Measurements from ENCODE around the gene HOXD3.

HOXD3 gene

DNA sequence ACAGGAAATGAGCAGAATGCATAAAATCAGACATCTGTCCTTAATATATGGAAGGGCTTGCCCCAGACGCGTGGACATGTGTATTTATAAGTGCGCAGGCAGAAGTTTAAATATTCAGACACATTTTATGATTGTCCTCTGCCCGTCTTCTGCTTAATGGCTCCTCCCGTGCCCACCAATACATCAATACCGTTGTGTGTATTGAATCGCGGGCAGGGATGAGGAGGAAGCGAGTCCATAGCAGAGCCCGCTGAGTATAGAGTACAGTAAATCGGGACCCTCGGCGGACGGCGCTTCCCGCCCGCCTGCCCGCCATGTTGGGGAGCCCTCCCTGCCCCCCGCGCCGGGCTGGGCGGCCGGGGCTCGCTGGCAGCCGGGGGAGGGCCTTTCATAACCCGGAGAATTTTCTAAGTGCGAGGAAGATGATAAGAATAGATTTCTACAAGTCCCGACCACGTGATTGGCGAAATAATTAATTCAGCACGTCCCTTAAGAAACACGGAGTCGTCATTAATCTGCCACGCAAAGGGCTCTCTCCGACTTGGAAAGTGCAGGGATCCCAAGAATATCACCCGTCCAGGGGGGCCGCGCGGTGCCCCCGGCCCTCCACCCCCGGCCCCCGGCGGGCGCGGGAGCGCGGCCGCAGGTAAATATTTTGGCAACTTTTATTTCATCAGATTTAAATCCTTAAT is at the start of gene HOXD3:
Gene HOXD3 (plus strand): TSS at position 501 of the 692 bp plus-strand sequence. CDS start 11,808 bp downstream, outside the sequence.
- no peak for DNase-seq (ENCODE audit: low spot score)

DNA sequence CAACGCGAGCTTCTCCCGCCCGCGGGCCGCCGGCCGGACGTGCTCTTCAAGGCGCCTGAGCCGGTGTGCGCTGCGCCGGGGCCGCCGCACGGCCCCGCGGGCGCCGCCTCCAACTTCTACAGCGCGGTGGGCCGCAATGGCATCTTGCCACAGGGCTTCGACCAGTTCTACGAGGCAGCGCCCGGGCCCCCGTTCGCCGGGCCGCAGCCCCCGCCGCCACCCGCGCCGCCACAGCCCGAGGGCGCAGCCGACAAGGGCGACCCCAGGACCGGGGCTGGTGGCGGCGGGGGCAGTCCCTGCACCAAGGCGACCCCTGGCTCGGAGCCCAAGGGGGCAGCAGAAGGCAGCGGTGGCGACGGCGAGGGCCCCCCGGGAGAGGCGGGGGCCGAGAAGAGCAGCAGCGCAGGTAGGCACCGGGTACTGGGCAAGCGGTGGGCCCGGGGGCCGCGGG is 49.4 kb upstream of the HOXD3 start:
- no peak for DNase-seq (ENCODE audit: low spot score)

DNA sequence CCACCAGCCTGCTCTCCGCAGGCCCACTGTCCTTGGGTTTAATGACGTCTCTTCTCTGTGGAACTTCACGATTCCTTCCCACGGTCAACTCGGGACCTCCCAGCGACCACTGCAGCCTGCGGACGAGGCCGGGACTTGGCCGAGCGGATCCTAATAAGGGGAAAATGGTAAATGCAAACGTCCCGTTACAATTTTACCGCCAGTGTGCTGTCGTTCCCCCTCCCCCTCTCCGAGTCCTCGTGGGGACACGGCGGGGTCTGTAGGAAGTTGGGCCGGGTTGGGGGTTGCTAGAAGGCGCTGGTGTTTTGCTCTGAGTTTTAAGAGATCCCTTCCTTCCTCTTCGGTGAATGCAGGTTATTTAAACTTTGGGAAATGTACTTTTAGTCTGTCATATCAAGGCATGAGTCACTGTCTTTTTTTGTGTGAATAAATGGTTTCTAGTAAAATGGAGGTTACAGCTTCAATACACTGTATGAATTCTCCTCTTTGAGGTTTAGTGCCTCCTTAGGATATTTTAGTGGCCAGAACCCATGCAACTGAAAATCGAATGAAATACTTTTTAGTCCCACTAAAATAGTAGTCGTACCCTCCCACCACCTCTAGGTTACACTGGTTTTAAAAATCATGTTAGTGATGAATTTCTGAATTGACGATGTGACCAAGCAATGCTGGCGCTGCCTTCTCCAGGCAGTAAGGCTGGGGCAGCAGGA is 47.8 kb upstream of the HOXD3 start:
- no peak for DNase-seq (ENCODE audit: low spot score)

DNA sequence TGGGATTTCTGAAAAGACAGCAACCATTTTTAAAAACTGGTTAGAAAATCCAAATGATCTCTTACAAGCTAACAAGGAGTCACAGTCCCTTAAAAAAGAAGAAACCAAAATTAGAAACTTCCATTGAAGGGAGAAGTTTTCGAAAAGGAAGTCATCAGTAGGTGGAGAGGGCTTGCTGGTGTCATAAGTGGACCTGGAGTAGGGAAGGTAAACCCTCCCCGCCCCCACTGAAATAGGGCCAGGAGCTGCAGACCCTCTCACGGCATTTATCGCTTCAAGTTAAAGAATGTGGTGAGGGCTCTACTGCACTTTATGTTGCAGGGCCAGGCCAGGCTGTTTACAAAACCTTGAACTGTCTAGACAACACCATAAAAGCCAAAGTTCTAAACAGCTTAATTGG is 47.2 kb upstream of the HOXD3 start:
- no peak for DNase-seq (ENCODE audit: low spot score)

DNA sequence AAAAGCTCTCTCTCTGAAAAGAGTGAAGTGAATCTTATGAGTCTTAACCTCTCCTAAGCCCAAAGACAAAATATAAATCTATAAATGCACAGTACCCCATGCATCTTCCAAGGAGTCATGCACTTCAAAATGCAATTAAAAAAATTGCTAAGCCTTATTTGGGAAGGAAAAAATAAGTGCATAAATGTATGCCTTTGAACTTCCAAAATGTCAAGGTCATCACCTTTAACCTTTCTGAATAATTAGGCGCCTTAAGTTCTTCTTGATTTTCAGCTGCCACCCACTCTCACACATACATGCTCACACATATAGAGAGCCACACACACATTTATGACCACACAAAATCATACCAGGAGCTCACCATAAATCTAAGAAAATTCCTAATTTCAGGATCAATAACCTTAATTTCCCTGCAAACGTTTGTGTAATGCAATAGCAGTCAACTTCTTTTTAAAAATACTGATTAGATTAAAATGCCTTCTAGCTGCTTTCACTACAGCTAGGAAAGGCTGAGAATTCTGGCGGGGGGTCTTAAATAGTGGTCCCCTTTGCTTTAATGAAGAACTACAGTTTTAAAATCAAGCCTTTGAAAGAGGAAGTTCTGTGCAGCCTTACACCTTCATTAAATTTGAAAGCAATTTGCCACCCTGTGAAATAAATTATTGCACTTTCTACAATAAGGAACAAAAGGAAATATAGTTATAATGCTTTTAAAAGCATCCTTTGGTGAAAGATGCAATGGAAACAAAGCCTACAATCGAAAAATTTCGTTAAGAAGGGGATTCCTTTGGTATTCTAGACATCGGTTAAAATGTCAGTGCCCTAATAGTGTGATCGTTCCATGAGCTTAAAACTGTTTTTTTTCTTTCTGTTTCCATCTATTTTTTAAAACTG is 46.4 kb upstream of the HOXD3 start:
- no peak for DNase-seq (ENCODE audit: low spot score)

DNA sequence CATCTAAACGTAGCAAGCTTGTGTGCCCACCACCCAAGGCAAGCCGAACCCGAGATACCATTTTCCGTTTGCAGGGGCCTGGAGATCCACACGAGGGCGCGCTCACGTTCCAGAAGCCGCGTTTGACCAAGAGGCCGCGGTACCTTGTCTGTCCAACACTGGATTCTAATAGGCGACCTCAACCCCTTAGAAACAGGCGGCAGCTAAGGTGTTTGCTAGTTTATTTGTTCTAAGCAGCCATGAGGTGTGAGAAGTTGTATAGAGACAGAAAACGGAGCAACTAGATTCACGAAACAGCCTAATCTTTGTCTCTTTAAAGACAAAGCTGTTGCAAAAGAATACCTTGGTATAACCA is 45.8 kb upstream of the HOXD3 start:
- DNase-seq (ENCODE audit: low spot score): peak; percentile 69

DNA sequence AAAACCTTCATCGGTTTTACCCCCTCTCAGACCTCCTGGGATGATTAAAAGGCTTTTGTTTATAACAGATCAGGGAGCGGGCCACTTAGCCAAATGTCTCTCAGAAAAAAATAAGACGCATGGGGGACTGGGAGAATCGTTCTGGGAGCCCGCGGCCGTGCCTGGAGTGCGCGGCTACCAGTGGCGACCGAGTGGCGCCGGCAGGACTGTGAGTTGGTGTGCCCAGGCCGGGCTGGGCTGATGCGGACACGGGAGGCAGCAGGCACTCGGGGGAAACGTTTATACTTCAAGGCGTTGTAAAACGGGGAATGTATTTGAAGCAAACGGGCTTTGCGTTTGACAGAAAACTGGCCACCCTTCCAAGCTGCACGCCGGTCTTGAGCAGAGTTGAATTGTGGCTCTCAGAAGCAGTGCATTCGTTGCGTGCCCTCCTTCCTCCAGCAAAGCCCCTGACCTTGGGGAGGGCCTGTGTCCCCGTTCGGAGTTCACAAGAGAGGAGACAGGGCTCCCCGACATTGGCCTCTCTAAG is 45.2 kb upstream of the HOXD3 start:
- no peak for DNase-seq (ENCODE audit: low spot score)

DNA sequence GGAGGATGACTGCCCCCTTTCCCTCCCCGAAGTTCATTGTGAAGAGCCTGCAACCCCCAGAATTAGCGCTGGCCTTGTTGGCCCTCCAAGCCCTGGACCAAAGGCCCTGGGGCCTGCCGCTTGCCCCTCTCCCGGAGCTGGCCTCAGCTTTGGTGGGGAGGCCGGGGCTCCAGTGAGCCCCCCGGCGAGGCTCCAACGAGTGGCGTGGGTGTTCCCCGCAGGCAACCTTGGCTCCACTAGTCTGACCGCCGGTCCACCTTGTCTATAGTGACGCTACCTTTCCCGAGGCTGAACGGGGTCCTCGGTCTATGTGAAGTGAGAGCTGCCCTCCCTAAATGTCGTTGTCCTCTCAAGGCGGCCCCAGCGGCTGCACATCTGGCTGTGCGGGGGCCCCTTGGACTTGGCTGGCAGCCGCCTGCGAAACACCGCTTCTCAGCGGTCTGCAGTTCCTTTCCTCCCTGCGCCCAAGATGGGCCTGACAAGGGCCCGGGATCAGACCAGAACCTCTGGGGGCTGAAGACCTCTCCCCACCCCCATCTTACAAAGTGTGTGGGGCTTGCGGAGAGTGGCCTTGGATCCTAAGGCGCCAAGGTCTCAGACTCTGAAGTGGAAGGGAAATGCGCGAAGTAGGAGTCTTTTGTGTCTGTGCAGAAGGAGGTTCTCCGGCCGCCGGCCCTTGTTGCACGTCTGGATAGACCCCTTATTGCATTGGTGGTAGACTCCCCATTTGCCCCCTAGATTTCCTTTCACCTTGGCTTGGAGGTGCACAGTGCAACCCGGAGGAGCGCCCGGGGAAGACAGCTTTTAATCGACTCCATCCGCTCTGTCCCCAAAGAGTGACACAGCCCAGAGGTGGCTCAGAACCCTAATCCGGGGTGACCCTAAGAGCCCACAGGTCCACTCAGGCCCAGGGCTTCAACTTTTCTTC is 44.5 kb upstream of the HOXD3 start:
- no peak for DNase-seq (ENCODE audit: low spot score)

DNA sequence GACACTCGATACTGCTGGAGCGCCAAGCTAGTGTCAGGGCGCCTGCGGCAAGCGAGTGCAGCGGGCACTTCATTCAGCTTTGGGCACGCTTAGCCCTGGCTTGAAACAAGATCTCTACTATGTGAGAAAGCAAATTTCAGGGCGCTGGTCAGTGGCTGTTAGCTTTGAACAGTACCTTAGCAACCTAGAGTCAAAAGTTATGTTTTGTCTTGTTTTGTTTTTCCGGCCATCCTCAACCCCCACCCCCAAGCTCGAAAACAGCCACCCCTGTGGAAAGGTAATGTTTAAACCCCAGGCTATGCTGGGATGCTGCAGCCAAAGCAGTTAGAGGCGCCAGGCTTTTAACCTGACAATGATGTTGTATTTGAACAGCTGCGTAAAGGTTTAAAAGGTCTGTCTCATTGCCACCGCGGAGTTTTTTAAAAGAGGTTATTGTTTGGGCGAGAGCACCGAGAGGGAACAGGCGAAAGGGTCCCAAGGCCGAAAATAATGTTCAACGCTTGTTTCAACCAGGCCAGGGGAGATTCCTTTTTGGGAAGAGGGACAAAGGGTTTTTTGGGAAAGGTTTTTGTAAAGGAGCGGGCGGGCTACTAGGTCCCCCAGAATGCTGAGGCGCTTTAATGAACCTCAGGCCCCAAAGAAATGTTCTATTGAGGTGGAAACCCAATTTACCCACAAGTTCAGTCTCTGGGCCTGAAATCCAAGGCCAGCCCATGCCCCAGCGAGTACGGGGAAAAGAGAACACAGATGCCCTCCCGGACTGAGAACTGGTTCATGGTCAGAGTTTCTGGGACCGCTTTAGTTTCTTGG is 42.8 kb upstream of the HOXD3 start:
- no peak for DNase-seq (ENCODE audit: low spot score)

DNA sequence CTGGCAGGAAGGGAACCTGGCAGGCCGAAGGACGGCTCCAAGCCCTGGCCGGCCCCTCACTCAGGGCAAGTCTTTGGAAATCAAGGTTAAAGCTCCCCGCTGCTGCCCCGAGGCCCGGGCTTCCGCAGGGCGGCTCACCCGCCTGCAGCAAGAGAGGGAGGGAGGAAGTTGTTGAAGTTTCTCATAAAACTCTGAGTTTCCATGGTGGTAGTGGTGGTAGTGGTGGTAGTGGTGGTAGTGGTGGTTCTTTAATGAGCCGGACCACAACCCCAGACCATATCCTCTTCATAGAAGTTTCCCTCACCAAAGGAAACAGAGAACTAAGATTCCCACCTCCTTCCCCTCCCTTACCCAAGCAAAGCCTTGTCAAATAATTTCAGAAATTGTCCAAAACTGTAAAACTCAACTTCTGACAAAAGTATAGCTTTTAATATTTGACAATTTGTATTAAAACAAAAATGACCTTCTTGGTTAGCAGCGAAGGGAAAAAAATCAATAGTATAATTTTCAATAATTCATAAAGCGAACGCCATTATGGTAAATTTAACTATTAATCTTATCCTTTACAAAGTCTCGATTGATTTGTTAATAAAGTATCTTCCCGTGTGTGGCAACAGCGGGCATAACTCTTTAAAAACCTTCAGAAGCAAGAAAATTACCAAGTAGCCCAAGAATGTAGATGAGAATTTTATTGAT is 42.0 kb upstream of the HOXD3 start:
- no peak for DNase-seq (ENCODE audit: low spot score)

DNA sequence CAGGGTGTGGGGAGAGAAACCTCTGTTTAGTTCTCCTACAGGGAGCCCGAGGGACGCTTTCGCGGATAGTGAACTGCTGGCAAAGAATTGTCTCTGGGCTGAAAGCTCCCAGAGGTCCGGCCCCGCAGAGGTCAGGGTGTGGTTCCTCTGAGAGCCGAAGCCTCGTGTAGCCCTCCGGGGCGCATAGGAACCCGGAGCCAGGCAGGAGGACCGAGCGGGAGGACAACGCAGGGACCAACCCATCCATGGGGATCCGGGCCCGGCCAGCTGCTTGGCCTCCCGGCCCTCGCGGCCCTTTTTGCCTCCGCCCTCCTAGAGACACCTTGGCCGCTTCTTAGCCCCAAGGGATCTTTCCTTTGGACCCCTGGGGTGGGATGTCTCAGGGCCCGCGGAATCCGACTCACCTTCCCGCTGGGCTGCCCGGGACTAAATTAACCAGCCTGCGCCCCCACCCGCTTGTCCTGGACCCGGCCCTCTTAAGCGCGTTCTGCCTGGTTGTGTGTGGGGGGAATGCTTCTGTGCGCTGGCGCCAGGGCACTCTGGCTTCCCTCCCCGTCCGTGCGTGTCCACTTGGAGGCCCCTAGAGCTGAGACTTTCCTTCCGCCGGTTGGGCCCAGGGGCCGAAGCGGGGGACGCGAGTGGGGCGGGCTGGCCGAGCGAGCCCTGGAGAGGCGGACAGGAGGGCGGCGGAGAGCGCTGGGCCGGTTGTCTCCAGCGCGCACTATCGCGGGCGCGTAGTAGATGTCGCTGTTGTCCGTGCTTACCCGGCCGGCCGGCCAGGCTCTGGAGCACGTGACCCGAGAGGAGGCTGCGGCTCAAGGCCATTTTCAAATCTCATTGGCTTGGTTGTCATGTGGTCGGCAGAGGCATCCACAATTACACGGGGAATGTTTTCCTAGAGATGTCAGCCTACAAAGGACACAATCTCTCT is 41.0 kb upstream of the HOXD3 start, which contains the start of gene HOXD10:
Gene HOXD10 (plus strand): TSS at position 896 of the 931 bp plus-strand sequence. CDS start 56 bp downstream, outside the sequence.
- no peak for DNase-seq (ENCODE audit: low spot score)

DNA sequence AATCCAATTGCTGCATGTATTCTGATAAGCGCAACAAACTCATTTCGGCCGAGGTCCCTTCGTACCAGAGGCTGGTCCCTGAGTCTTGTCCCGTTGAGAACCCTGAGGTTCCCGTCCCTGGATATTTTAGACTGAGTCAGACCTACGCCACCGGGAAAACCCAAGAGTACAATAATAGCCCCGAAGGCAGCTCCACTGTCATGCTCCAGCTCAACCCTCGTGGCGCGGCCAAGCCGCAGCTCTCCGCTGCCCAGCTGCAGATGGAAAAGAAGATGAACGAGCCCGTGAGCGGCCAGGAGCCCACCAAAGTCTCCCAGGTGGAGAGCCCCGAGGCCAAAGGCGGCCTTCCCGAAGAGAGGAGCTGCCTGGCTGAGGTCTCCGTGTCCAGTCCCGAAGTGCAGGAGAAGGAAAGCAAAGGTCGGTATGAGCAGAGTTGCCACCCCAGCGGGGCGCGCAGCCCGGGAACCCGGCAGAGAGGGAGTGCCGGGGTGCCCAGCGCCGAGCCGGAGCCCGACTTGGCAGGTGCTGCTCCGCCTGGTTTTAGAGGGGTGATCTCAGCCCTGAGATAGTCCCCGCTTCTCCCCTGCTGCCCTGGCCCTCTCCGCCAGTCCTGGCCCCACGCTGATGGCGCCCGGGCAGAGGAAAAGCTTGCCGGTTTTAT is 39.8 kb upstream of the HOXD3 start:
- DNase-seq (ENCODE audit: low spot score): no peak

DNA sequence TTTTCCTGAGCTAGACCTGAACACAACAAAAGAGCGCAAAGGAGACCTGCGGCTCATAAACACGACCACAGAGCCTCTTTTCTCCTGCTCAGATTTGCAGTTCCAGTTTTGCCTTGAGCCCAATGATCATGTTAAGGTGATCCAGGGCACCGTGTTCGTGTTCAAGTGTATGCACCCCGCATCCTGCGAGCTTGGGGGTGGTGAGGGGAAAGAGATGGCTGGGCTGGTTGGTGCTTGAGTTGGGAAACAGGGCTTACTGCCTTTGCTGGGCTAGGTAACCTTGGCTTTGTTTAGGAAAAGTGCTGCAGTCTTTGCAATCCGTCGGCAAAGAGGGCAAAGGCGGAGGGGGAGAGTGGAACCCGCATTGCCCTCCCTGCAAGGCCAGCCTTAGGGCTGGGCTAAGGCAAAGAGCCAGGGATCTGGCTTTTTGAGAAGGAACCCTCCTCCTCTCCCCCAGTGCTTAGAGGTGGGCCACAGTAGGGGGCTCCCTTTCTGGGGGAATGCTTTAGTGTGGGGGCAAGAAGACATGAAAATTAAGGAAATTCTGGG is 39.2 kb upstream of the HOXD3 start:
- no peak for DNase-seq (ENCODE audit: low spot score)

DNA sequence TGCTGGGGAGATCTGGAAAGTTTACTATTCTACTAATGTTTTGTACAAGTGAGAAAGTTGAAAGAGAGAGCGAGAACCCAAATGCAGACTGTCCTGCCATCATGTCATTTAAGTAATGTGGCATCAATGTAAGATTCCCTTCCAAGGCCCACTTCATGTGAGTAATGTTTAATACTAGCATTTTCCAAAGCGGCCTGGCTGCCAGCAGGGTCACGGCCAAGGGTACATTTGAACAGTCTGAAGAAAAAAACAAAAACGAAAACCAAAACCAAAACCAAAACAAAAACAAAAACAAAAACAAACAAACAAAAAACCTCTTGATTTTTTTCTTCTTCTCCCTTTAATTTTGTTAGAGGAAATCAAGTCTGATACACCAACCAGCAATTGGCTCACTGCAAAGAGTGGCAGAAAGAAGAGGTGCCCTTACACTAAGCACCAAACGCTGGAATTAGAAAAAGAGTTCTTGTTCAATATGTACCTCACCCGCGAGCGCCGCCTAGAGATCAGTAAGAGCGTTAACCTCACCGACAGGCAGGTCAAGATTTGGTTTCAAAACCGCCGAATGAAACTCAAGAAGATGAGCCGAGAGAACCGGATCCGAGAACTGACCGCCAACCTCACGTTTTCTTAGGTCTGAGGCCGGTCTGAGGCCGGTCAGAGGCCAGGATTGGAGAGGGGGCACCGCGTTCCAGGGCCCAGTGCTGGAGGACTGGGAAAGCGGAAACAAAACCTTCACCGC is 38.3 kb upstream of the HOXD3 start:
- no peak for DNase-seq (ENCODE audit: low spot score)

DNA sequence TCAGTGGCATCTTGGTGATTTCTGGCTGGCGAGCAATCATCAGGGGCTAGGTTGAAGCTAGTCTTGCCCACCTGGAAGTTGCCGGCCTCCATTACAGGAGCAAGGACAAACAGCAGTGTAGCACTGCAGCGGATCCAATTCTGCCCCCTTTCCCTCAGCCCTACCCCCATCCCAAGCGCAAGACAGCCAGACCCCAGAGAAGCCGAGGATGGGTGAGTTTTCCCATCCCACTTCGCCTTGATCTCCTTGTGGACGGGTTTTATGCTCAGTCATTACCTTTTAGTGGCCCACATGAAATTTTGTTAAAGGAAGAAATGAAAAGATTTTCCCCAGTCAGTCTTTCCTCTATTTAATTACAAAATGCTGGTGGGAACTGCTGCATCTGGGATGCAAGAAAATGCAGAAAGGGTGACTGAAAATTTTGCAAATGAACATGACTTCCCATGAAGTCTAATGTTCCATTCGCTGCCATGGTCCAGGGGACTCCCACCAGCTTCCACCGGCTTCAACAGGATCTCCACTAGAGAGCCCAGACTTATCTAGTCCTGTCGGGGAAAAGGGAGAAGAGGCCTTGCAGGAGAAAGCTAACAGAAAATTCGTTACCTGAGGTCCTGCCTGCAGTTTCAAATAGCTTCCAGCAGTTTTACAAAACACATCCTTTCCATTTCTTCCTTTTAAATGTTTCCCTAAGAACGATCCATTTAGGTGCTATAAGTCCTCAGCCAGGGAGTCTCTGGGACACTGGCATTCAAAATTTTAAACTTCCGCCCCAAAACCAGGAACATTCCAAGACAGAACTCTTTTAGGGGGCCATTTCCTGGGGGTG is 36.5 kb upstream of the HOXD3 start:
- DNase-seq (ENCODE audit: low spot score): no peak
